ENCODE measurements around the gene UBE2L3. TPM values are rescaled to one million over a fixed set of nuclear protein-coding genes. Genes with fewer than 3 reads are reported as not detected.
"Not testable (repeated sequence)": the region's sequence is repeated elsewhere in the genome, so short reads cannot be mapped to it uniquely, and the experiment has no call there.

UBE2L3 gene
- total RNA-seq, 4 donors from 2014 or later: 12.1 to 41.6 (median 24.1) TPM

DNA sequence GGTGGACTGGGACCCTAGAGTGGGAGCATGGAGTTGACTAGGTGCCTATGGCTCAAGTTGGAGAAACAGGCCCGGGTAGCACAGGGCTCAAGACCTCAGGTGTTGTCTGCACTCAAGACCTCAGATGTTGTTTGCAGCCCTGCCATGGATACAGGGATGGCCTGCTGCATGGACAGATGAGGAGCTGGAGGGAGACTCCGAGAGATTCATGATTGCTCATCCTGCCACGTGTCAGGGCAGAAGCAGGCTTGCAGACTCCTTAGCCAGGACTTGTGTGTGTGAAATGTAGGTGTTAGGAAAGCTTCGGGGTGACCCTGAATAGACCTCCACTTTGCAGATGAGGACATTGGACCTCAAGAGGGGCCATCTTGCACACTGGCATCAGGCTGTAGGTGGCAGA lies 66.0 kb downstream of the UBE2L3 start:
- TF ChIP-seq, protein P1, sequence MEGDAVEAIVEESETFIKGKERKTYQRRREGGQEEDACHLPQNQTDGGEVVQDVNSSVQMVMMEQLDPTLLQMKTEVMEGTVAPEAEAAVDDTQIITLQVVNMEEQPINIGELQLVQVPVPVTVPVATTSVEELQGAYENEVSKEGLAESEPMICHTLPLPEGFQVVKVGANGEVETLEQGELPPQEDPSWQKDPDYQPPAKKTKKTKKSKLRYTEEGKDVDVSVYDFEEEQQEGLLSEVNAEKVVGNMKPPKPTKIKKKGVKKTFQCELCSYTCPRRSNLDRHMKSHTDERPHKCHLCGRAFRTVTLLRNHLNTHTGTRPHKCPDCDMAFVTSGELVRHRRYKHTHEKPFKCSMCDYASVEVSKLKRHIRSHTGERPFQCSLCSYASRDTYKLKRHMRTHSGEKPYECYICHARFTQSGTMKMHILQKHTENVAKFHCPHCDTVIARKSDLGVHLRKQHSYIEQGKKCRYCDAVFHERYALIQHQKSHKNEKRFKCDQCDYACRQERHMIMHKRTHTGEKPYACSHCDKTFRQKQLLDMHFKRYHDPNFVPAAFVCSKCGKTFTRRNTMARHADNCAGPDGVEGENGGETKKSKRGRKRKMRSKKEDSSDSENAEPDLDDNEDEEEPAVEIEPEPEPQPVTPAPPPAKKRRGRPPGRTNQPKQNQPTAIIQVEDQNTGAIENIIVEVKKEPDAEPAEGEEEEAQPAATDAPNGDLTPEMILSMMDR (IDR thresholded peaks at IDR 0.05): no peak
- TF ChIP-seq POLR2A (IDR thresholded peaks at IDR 0.05): no peak
- no peak for DNase-seq
- no peaks in the 10 kb centered on the region for H3K36me3 ChIP-seq
- H3K4me1 ChIP-seq: peaks cover 0 to 7% of the 10 kb centered on the region in 2 donors
- H3K27ac ChIP-seq: no peak overlapping the region
- no peaks in the 10 kb centered on the region for H3K27me3 ChIP-seq
- no peak overlapping the region for H3K4me3 ChIP-seq
- intact Hi-C loops (cut with DNase I; ENCODE audit: low total_unique reads): no loop called here
- H3K9me3 ChIP-seq: no peaks in the 10 kb centered on the region

DNA sequence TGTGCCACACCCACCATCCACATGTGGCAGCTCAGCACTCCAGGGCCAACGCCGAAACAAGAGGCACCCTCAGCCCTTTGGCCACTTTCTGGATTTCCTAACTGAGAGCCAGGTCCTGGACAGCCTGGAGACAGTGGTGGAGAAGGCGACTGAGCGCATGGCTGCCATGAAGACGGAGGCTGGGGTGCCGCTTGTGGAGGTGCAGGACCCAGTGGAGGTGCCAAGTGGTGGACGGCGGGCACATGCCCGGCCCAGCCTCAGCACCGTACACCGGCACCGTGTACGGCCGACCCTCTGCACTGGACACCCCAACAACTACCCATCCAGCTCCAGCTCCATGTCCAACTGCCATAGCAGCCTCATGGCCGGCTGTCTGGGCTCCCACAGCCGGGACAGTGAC lies 66.6 kb downstream of the UBE2L3 start:
- Histone ChIP-seq H3K9me3 (no peaks in the 10 kb centered on the region), H3K27me3 (no peaks in the 10 kb centered on the region), H3K4me3 (no peak overlapping the region), H3K27ac (no peak overlapping the region), H3K4me1 (peaks cover 0 to under 1% of the 10 kb centered on the region in 2 donors), H3K36me3 (no peaks in the 10 kb centered on the region)
- DNase-seq: no peak
- no peak for TF ChIP-seq POLR2A (IDR thresholded peaks at IDR 0.05)
- TF ChIP-seq, protein P1 (IDR thresholded peaks at IDR 0.05): no peak
- intact Hi-C loops (cut with DNase I; ENCODE audit: low total_unique reads): no loop called here

DNA sequence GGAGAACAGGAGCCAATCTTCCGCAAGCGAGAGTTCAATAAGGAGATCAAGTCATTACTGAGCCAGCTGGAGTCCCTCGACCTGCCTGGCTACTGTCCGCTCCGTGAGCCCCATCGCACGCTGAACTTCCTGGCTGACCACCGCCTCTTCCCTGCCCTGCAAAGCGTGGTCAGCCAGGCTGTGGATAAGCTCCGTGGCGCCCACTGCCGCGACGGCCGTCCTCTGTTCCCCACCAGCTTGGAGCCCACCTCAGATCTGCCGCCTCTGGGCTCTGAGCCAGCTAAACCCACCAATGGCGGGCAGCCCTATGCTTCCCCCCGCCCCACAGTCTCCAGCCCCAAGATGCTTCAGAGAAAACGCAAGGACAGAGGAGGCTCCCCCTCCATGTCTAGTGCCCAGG lies 67.3 kb downstream of the UBE2L3 start:
- Histone ChIP-seq H3K9me3 (no peaks in the 10 kb centered on the region), H3K36me3 (no peaks in the 10 kb centered on the region), H3K4me1 (no peaks in the 10 kb centered on the region), H3K4me3 (no peak overlapping the region), H3K27me3 (no peaks in the 10 kb centered on the region), H3K27ac (no peak overlapping the region)
- intact Hi-C loops (cut with DNase I; ENCODE audit: low total_unique reads): no loop called here
- no peak for DNase-seq
- TF ChIP-seq, protein P1 (IDR thresholded peaks at IDR 0.05): no peak
- no peak for TF ChIP-seq POLR2A (IDR thresholded peaks at IDR 0.05)

DNA sequence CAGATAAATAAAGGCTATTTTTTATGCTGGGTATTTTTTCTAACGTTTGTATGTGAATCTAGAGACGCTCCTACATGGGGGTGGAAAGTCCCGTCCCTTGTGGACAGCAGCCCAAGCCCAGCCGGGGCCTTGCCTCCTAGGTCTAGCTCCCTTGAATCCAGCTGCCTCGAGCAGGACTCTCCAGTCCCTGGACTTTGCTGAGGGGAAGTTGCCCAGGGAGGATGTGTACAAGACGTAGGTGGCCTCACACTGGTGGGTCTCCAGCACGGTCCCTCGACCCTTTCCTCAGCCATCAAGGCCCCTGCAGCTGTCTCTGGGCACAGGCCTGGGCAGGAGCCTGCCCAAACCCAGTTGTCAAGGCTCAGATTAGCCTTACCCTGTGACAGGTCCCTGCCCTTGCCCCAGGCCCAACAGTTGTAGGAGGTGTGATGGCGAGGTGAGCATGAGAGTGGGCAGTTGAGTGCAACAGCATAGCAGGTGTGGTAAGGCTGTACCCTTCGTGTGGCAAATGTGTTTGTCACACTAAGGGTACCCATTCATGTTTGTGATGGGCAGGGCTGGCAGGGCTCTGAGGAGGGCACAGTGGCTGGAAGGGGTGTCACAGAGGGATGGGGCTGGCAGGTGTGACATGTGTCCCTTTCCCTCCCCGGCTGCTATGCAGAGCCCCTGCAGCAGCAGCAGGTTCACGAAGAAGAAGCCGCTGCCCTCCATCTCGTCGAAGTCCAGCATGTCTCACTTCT lies 68.4 kb downstream of the UBE2L3 start:
- intact Hi-C loops (cut with DNase I; ENCODE audit: low total_unique reads): no loop called here
- H3K27me3 ChIP-seq: no peaks in the 10 kb centered on the region
- DNase-seq: no peak

DNA sequence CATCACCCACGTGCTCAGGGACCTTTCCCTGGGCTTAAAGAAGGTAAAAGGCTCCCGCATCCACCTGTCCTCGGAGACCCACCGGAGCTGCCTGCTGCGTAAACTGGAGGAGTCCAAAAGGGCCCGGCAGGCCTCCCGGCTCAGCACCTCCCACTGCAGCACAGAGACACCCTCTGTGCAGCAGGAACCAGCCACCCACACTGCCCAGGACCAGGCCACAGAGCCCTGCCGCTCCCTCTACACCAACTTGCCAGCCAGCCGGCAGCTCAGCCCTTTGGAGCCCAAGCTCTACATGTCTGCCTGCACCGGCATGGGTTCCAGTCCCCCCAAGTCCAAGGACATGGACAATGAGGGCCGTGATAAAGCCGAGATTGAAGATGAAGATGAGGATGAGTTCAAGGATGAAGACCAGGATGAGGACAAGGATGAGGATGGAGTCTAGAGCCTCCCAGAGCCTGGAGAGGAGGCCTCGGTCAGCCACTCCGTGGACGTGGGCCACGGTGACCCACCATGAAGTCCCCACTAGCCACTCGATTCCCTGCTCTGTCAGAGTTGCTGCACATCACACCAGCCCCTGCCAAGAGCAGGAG lies 69.2 kb downstream of the UBE2L3 start:
- intact Hi-C loops (cut with DNase I; ENCODE audit: low total_unique reads): no loop called here
- no peak overlapping the region for H3K4me3 ChIP-seq
- TF ChIP-seq, protein P1 (IDR thresholded peaks at IDR 0.05): no peak
- TF ChIP-seq POLR2A (IDR thresholded peaks at IDR 0.05): no peak
- H3K9me3 ChIP-seq: no peaks in the 10 kb centered on the region
- H3K4me1 ChIP-seq: no peaks in the 10 kb centered on the region
- no peaks in the 10 kb centered on the region for H3K36me3 ChIP-seq
- H3K27ac ChIP-seq: no peak overlapping the region
- no peak for DNase-seq
- H3K27me3 ChIP-seq: no peaks in the 10 kb centered on the region

More for the DNA sequence above, 68.4 kb downstream of the UBE2L3 start:
- Histone ChIP-seq H3K4me1 (no peaks in the 10 kb centered on the region), H3K36me3 (no peaks in the 10 kb centered on the region), H3K27ac (no peak overlapping the region), H3K4me3 (no peak overlapping the region), H3K9me3 (no peaks in the 10 kb centered on the region)
- TF ChIP-seq, protein P1 (IDR thresholded peaks at IDR 0.05): no peak
- TF ChIP-seq POLR2A (IDR thresholded peaks at IDR 0.05): no peak

DNA sequence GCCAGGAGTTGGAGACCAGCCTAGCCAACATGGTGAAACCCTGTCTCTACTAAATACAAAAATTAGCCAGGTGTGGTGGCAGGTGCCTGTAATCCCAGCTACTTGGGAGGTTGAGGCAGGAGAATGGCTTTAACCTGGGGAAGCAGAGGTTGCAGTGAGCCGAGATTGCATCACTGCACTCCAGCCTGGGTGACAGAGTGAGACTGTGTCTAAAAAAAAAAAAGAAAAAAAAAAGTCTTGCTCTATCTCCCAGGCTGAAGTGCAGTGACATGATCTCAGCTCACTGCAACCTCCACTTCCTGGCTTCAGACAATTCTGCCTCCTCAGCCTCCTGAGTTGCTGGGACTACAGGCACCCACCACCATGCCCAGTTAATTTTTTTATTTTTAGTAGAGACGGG lies 69.9 kb downstream of the UBE2L3 start:
- H3K9me3 ChIP-seq; H3K4me1 ChIP-seq; DNase-seq; H3K36me3 ChIP-seq; H3K4me3 ChIP-seq; H3K27ac ChIP-seq; H3K27me3 ChIP-seq; intact Hi-C loops (cut with DNase I; ENCODE audit: low total_unique reads): not testable (repeated sequence)
